HepG2 (cell line): ENCODE data around the gene CORO1C. TPM values are rescaled to one million over a fixed set of nuclear protein-coding genes. Genes with fewer than 3 reads are reported as not detected.

Source experiments
- ATAC-seq: fragments of 200-7000 bp; cut with Tn5 transposase; 3 replicates; pipeline ENCODE4 v1.9.1; 2020; ENCODE audit warnings: mild to moderate bottlenecking, moderate library complexity
- BruUV-seq: library from RNA; stranded (reverse); fragments of 400-500 nt; replicated peaks from 2 replicates; lab custom pipeline; 2021; lab: Mats Ljungman, UMichigan
- CTCF ChIA-PET: fragments of 300-600 bp; formaldehyde crosslinking; extraction: SDS; loops from one replicate; lab custom pipeline; 2021; ENCODE audit warnings: low total read pairs, inconsistent platforms, low intra/inter-chr PET ratio; lab: Yijun Ruan, JAX
- POLR2A ChIA-PET: fragments of 350-600 bp; sonication (Branson Sonifier 250); formaldehyde crosslinking; loops from one replicate; lab custom pipeline; 2020; ENCODE audit warnings: antibody characterized with exemption, inconsistent platforms; lab: Yijun Ruan, JAX
- DNase-seq: peaks from one replicate; pipeline ENCODE4 v3.0.0-alpha.2; 2015; ENCODE audit warnings: low spot score
- FAIRE-seq: peaks from 3 replicates; lab custom pipeline; 2011; peaks lifted over from hg19 to GRCh38; lab: Jason Lieb, UNC
- H2AFZ ChIP-seq: one replicate; pipeline ENCODE4 v1.6.1; 2011; ENCODE audit warnings: low read length, inconsistent platforms
- H3K27ac ChIP-seq: fragments of 300-600 bp; 3 replicates; pipeline ENCODE4 v1.8.0; 2011; ENCODE audit warnings: mixed run types, mild to moderate bottlenecking, mixed read lengths, low read length, inconsistent platforms; ENCODE audit not compliant: insufficient read depth; ENCODE audit errors: extremely low read length
- H3K27me3 ChIP-seq, 2 experiments: fragments of 200-600 bp in 1 of 2; 2 replicates in 1 of 2; 3 replicates in 1 of 2; pipeline versions ENCODE4 v1.6.0 to v1.8.0; 2011; ENCODE audit warnings: low read length in 2 of 2, mild to moderate bottlenecking in 2 of 2, moderate library complexity in 2 of 2, inconsistent platforms in 1 of 2; ENCODE audit not compliant: insufficient read depth in 2 of 2, control insufficient read depth in 1 of 2
- H3K36me3 ChIP-seq, 2 experiments: fragments of 200-600 bp in 1 of 2; replicated peaks in 1 of 2; 2 replicates in 1 of 2; 3 replicates in 1 of 2; pipeline versions ENCODE4 v1.5.1 to v1.8.0; 2011; ENCODE audit warnings: low read length in 2 of 2, inconsistent platforms in 1 of 2; ENCODE audit not compliant: insufficient read depth in 2 of 2, control insufficient read depth in 1 of 2
- H3K4me1 ChIP-seq: 2 replicates; pipeline ENCODE4 v1.5.1; 2012; ENCODE audit warnings: low read length, inconsistent platforms; ENCODE audit not compliant: insufficient read depth
- H3K4me2 ChIP-seq: 2 replicates; pipeline ENCODE4 v1.6.0; 2011; ENCODE audit warnings: low read depth, low read length, inconsistent platforms
- H3K4me3 ChIP-seq, 3 experiments: fragments of 200-600 bp in 1 of 3; sonication (generic), shearing (Covaris generic) in 1 of 3; replicated peaks in 1 of 3; 2 replicates each; pipeline ENCODE4 v1.5.1; 2011 to 2016; ENCODE audit warnings: low read length in 3 of 3, inconsistent platforms in 2 of 3, low read depth in 2 of 3, mild to moderate bottlenecking in 2 of 3, control low read depth in 1 of 3, mixed read lengths in 1 of 3; ENCODE audit not compliant: insufficient read depth in 1 of 3
- H3K79me2 ChIP-seq: one replicate; pipeline ENCODE4 v1.6.1; 2011; ENCODE audit warnings: low read length, inconsistent platforms; ENCODE audit not compliant: insufficient read depth
- H3K9ac ChIP-seq: 2 replicates; pipeline ENCODE4 v1.6.0; 2011; ENCODE audit warnings: mild to moderate bottlenecking, low read depth, low read length, inconsistent platforms; ENCODE audit not compliant: insufficient read depth
- H3K9me3 ChIP-seq: 2 replicates; pipeline ENCODE4 v1.5.1; 2012; ENCODE audit warnings: mild to moderate bottlenecking, low read length
- H4K20me1 ChIP-seq: 2 replicates; pipeline ENCODE4 v1.6.0; 2011; ENCODE audit warnings: inconsistent platforms, mild to moderate bottlenecking, low read length, moderate library complexity; ENCODE audit not compliant: insufficient read depth
- DZIP1 ChIP-seq: sonication (generic); formaldehyde crosslinking; IDR thresholded peaks from 2 replicates; pipeline ENCODE4 v1.5.0; 2020; ENCODE audit warnings: mild to moderate bottlenecking, missing genetic modification reagents
- MLLT10 ChIP-seq: sonication (generic); formaldehyde crosslinking; IDR thresholded peaks from 2 replicates; pipeline ENCODE4 v1.4.0; 2020; ENCODE audit warnings: missing genetic modification reagents
- ZNF598 ChIP-seq: sonication (generic); formaldehyde crosslinking; IDR thresholded peaks from 2 replicates; pipeline ENCODE4 v1.5.1; 2020; ENCODE audit warnings: mild to moderate bottlenecking, missing genetic modification reagents, borderline replicate concordance
- WGBS: methylation state at CpG from one replicate; pipeline ENCODE4 v1.1.6; 2017; ENCODE audit warnings: low lambda C conversion rate; 5-methylcytosine and 5-hydroxymethylcytosine counted together
- in situ Hi-C: cut with HindIII; loops from 2 replicates; pipeline ENCODE4 v1.10.0; 2017; ENCODE audit warnings: low pct_unique_long_range_greater_than_20kb; ENCODE audit not compliant: extremely low pct_ligation_motif_present
- intact Hi-C: fragments of 100-400 bp; cut with micrococcal nuclease; formaldehyde crosslinking; loops from one replicate; pipeline ENCODE4 v1.10.0; 2022; ENCODE audit not compliant: unreplicated experiment
- polyA plus RNA-seq, 8 experiments: library from polyadenylated mRNA; depleted of rRNA in 3 of 8; stranded (reverse) in 7 of 8; unstranded in 1 of 8; fragments of >200 nt; fragmentation: Illumina TruSeq in 4 of 8; extraction: Trizol in 4 of 8; gene quantifications; 2 replicates each; pipeline versions ENCODE4 v1.2.1 to v1.2.3, GENCODE V29; 2011 to 2016; ENCODE audit warnings: low read depth in 4 of 8, missing spikeins in 1 of 8, mixed read lengths in 1 of 8; ENCODE audit not compliant: insufficient read depth in 1 of 8
- total RNA-seq, 5 experiments: library from RNA; depleted of rRNA; stranded (reverse); fragments of >200 nt; fragmentation: Illumina TruSeq; extraction: Trizol; gene quantifications; 2 replicates each; pipeline ENCODE4 v1.2.3, GENCODE V29; 2016; ENCODE audit warnings: low read depth in 1 of 5
- TF ChIP-seq, protein P1 (sequence below): sonication (generic); formaldehyde crosslinking; IDR thresholded peaks from 2 replicates; pipeline ENCODE4 v1.5.1; 2020; ENCODE audit warnings: mild to moderate bottlenecking, missing genetic modification reagents, borderline replicate concordance

CORO1C gene
- total and polyA plus RNA-seq, 2 of the 13 experiments (the other 11 are each of a cell fraction or from before 2014, with no cell fraction given) = 73.7 to 131 TPM

DNA sequence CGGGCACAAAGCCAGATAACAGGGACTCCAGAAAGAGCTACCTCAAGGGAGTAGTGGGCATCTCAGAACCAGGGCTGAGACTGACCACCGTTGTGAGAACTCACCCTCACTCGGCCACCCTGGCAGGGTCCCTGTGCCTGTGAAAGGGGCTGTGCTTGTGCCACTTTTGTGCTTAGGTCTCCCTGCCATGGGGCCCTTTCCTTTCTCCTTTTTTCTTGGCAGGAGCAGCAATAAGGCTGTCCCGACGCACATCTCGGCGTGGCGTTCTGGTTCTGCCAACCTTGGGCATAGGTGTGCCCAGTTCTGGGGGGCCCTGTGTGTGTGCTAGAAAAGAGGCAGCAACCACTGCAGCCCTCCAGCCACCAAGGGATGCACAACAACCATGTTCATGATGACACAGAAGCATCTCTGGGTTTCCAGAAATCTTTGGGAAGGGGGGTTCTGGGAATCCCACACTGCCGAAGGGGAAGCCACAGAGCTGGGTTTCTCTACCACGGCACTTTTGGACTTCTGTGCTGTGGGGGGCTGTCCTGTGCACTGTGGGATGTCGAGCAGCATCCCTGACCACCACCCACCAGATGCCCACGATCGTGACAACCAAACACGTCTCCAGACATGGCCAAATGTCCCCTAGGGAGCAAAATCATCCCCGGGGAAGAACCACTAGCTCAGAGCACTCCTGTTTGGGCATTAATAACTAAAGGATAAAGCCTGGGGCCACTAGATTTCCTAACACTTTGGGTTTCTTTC lies 120.3 kb downstream of the CORO1C start:
- ChIA-PET CTCF (no interaction called here), POLR2A (no interaction called here)
- in situ Hi-C loops (no loop called here), intact Hi-C loops (no loop called here)
- ATAC-seq = no peak
- no peaks in the 10 kb centered on the region for H4K20me1 ChIP-seq
- WGBS = 25% methylated on average over 10 of the region's 15 CpGs
- peaks cover 13% of the 10 kb centered on the region for H3K4me1 ChIP-seq
- H3K27ac ChIP-seq = no peak overlapping the region
- no TSS peak for BruUV-seq
- no peaks in the 10 kb centered on the region for H3K36me3 ChIP-seq
- H3K9me3 ChIP-seq = no peaks in the 10 kb centered on the region
- no peak for DNase-seq
- TF ChIP-seq MLLT10 (CRISPR knock-in tag) (no peak), ZNF598 (CRISPR knock-in tag) (no peak), DZIP1 (no peak)
- TF ChIP-seq, protein P1, sequence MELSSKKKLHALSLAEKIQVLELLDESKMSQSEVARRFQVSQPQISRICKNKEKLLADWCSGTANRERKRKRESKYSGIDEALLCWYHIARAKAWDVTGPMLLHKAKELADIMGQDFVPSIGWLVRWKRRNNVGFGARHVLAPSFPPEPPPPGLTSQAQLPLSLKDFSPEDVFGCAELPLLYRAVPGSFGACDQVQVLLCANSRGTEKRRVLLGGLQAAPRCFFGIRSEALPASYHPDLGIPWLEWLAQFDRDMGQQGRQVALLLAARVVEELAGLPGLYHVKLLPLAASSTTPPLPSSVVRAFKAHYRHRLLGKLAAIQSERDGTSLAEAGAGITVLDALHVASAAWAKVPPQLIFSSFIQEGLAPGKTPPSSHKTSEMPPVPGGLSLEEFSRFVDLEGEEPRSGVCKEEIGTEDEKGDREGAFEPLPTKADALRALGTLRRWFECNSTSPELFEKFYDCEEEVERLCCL (CRISPR knock-in tag) = no peak
- no peak overlapping the region for H3K9ac ChIP-seq
- H3K27me3 ChIP-seq = peaks cover 0 to 22% of the 10 kb centered on the region in 2 experiments; a peak in 4 of 5 replicates
- FAIRE-seq = no peak
- H3K79me2 ChIP-seq = no peaks in the 10 kb centered on the region
- H2AFZ ChIP-seq = no peak overlapping the region
- H3K4me2 ChIP-seq = no peak overlapping the region
- no peak overlapping the region for H3K4me3 ChIP-seq
